22Rv1 (cell line): ENCODE measurements around the gene NOX3.

Experiments used
- H3K27ac ChIP-seq: fragments of 450-650 bp; 2 replicates; pipeline ENCODE4 v1.5.1; 2017
- ZFX ChIP-seq: fragments of 450-650 bp; IDR thresholded peaks from 2 replicates; pipeline ENCODE4 v1.6.1; 2017; ENCODE audit warnings: antibody characterized with exemption, borderline replicate concordance
- TF ChIP-seq, protein P1 (sequence below): fragments of 450-650 bp; IDR thresholded peaks from 2 replicates; pipeline ENCODE4 v1.5.1; 2017; ENCODE audit warnings: mild to moderate bottlenecking

NOX3 gene

DNA sequence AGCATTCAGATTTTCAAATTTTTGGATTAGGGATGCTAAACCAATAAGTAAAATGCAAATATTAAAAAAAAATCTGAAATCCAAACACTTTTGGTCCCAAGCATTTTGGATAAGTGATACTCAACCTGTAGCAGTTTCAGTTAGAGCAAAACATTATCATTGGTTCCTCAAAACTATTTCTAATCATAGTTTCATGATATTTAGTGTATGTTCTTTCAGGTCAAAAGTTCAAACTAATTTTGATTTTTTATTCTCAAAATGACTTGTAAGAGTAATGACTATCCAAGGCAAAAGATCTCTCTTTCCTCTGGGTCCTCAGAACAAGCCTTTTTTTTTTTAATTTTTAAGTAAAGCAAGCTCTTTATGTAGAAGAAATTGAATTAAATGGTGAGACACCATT is 77.4 kb downstream of the NOX3 start:
- TF ChIP-seq, protein P1, sequence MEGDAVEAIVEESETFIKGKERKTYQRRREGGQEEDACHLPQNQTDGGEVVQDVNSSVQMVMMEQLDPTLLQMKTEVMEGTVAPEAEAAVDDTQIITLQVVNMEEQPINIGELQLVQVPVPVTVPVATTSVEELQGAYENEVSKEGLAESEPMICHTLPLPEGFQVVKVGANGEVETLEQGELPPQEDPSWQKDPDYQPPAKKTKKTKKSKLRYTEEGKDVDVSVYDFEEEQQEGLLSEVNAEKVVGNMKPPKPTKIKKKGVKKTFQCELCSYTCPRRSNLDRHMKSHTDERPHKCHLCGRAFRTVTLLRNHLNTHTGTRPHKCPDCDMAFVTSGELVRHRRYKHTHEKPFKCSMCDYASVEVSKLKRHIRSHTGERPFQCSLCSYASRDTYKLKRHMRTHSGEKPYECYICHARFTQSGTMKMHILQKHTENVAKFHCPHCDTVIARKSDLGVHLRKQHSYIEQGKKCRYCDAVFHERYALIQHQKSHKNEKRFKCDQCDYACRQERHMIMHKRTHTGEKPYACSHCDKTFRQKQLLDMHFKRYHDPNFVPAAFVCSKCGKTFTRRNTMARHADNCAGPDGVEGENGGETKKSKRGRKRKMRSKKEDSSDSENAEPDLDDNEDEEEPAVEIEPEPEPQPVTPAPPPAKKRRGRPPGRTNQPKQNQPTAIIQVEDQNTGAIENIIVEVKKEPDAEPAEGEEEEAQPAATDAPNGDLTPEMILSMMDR, result no peak
- TF ChIP-seq ZFX, result no peak

DNA sequence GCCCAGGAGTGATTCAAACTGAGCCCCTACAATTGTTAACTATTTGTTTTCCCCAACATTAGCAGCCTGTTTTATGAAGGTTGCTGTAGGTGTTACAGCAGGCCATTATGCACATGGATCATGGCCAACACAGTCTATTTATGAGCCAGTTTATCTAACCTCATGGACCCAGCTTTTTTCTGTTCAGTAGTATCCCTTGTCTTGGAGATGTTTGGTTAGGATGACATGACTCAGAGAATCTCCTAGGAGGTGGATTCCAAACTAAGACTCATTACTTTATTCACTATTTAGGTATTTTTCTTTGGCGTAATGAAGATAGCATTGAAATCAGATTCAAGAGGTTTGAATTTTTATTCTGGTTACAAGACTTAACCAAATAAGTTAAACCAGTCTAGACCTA is 78.6 kb downstream of the NOX3 start:
- TF ChIP-seq, protein P1, result no peak
- TF ChIP-seq ZFX, result no peak
- H3K27ac ChIP-seq, result no peak overlapping the region

More for the DNA sequence above, 77.4 kb downstream of the NOX3 start:
- H3K27ac ChIP-seq, result no peak overlapping the region

DNA sequence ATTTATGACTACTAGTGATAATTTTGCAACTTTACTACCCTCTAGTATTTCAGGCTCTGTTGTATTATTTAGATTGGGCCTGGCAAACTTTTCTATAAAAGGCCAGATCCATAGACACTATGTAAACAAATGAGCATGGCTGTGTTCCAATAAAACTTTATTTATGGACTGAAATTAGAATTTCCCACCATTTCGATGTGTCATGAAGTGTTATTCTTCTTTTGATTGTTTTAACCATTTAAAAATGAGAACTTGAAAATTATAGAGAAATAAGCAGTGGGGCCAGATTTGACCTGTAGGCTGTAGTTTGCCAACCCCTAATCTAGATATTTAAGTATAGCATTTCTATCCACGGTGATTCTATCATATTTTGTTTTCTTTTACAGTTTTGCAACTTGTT is 79.8 kb downstream of the NOX3 start:
- H3K27ac ChIP-seq, result no peak overlapping the region

DNA sequence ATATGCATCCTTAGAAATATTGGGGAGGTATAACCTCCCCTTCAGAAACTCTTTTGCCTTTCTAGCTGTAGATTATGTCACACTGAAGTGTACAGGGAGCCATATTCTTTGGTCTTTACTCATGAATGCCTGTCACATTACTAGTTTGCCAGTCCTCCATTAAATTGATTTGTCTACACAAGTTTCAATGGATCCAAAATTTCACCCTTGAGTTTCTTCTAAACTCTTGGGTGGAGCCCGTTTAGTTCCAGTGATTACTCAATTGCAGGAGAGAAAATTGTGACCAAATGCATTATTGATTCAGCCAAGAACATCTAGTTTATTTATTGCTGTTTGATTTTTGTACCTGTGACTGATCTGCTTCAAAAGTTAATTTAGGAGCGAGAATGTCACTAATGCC is 81.0 kb downstream of the NOX3 start:
- H3K27ac ChIP-seq, result no peak overlapping the region
- TF ChIP-seq, protein P1, result no peak

More for the DNA sequence above, 79.8 kb downstream of the NOX3 start:
- TF ChIP-seq, protein P1, result no peak
- no peak for TF ChIP-seq ZFX

DNA sequence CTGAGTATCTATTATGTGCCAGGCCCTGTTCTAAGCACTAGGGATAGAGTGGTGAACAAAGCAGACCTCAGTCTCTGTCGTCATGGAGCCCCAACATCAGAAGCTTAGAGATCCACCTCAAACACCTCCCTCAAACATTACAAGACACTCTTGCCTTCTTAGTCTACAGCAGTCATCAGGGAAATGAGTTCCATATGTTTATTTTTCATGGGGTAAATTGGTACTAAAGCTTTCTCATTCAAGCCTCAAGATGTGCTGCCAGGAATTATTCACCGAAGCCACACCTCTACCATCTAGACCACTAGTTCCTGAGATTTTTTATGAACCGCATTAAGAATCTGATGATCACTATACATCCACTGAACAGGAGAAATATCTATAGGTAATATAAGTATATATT is 82.4 kb downstream of the NOX3 start:
- TF ChIP-seq ZFX, result no peak
- TF ChIP-seq, protein P1, result no peak
- H3K27ac ChIP-seq, result no peak overlapping the region

DNA sequence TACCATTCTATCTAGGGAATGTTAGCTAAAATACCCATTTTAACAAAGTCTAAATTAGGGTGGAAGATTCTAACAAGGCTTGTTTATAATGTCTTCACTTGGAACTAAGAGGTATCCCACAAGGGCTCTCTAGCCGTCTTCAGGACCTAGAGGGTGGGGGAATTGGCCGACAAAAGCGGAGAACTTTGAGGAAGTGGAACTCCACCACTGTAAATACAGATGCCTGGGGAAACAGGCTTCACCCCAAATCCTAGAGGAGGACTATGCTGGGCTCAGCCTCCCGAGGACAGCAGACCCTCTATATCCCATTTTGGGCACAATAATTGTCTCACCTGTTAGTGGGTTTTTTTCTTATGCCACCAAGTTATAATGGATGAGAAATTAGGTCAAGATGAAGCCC is 83.4 kb downstream of the NOX3 start:
- TF ChIP-seq ZFX, result no peak
- TF ChIP-seq, protein P1, result no peak
- H3K27ac ChIP-seq, result no peak overlapping the region

DNA sequence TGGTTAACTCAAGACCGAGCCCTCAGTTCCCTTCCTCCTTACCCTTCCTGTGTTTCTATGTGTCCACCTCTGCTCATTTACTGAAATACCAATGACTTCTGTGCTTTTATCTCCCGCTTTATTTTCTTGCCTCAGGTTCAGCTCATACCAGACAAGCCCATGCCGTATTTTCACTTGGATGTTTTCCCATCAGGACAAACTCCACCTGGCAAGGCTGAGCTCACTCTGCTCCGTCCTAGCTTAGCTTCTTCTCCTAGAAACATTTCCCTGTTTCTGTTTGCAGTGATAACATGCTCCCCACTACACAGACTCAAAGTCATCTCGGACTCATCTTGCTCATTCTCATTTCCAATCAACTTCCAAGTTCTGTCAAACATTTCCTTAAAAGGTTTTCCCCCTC is 84.4 kb downstream of the NOX3 start:
- TF ChIP-seq ZFX, result no peak
- no peak overlapping the region for H3K27ac ChIP-seq

DNA sequence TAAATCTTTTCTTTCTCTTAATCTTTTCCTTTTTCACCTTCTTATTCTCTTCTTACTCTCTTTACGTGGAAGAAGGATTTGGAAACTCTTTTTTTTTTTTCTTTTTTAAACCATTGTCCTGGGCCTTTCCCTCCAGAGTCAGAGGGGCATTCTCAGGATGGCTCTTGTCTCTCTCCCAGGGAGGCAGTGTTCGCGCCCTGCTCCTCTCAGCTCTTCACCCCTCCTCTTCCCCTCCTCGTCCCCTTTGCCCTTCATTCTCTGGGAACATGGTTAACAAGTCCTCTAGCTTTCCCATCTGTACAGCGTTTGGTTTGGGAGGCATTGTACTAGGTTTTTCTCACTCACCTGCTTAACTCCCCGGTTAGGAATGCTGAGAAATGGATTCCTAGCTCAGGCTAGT is 89.3 kb downstream of the NOX3 start:
- TF ChIP-seq, protein P1, result no peak
- TF ChIP-seq ZFX, result no peak
- no peak overlapping the region for H3K27ac ChIP-seq
